ENCODE data around the gene EVI5.

Gene EVI5

DNA sequence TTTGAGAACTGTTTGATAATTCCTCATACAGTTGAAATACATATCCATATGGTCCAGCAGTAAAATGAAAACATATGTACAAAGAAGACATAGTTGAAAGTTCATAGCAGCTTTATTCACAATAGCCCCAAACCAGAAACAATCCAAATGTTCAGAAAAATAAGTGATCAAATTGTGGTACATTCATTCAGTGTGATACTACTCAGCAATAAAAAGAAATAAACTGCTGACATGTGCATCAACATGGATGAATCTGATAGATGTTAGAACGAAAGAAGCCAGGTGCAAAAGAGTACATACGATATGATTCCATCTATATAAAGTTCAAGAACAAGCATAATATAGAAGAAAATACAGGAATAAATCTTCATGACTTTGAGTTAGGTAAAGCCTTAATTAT is 77.2 kb downstream of the EVI5 start:
- Histone ChIP-seq H3K9ac (ENCODE audit: low read length) (no peak overlapping the region), H3K4me1 (ENCODE audit: control insufficient read depth, insufficient read depth, low read length) (peaks cover 6% of the 10 kb centered on the region), H3K36me3 (ENCODE audit: control insufficient read depth, insufficient read depth, low read length) (no peaks in the 10 kb centered on the region), H3K4me3 (ENCODE audit: low read length) (no peak overlapping the region), H3K9me3 (ENCODE audit: control insufficient read depth, low read length) (no peaks in the 10 kb centered on the region), H3K27me3 (ENCODE audit: control insufficient read depth, insufficient read depth, low read length) (no peaks in the 10 kb centered on the region)

DNA sequence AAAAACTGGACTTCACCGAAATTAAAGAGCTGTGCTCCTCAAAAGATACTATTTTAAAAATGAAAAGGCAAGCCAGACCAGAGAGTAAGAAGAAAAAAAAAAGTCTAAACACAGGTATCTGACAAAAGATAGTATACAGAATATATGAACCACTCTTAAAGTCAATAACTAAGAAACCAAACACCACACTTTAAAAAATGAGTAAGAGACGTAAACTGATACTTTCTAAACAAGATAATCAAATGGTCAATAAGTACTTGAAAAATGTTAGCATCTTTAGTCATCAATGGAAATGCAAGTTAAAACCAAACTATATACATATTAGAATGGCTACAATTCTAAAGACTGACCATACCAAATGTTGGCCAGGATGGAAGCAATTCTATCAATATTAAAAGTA is 77.6 kb downstream of the EVI5 start:
- H3K4me1 ChIP-seq (ENCODE audit: control insufficient read depth, insufficient read depth, low read length) = peaks cover 6% of the 10 kb centered on the region
- H3K9ac ChIP-seq (ENCODE audit: low read length) = no peak overlapping the region
- no peaks in the 10 kb centered on the region for H3K27me3 ChIP-seq (ENCODE audit: control insufficient read depth, insufficient read depth, low read length)
- H3K4me3 ChIP-seq (ENCODE audit: low read length) = no peak overlapping the region
- no peaks in the 10 kb centered on the region for H3K36me3 ChIP-seq (ENCODE audit: control insufficient read depth, insufficient read depth, low read length)
- H3K9me3 ChIP-seq (ENCODE audit: control insufficient read depth, low read length) = no peaks in the 10 kb centered on the region

DNA sequence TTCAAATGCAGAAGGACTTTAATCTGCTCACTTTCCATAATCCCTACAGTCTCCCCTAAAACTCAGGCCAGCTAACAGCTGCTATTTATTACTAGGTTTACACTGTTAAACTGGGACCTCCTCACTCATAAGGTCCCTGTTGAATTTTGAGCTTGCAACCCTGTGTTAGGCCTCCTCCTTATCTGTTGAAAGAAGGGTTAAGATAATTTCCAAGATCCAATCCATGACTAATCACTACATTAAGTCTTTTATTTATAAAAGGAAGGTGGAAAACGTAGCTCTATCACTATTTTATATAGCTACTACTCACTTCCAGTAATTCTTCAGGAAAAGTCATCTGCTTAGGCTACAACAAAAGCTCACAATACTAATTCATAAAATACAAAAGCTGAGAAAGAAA is 79.5 kb downstream of the EVI5 start:
- H3K4me3 ChIP-seq (ENCODE audit: low read length) = no peak overlapping the region
- H3K36me3 ChIP-seq (ENCODE audit: control insufficient read depth, insufficient read depth, low read length) = no peaks in the 10 kb centered on the region
- H3K4me1 ChIP-seq (ENCODE audit: control insufficient read depth, insufficient read depth, low read length) = peaks cover 6% of the 10 kb centered on the region
- no peaks in the 10 kb centered on the region for H3K27me3 ChIP-seq (ENCODE audit: control insufficient read depth, insufficient read depth, low read length)
- H3K9ac ChIP-seq (ENCODE audit: low read length) = no peak overlapping the region
- H3K9me3 ChIP-seq (ENCODE audit: control insufficient read depth, low read length) = no peaks in the 10 kb centered on the region

DNA sequence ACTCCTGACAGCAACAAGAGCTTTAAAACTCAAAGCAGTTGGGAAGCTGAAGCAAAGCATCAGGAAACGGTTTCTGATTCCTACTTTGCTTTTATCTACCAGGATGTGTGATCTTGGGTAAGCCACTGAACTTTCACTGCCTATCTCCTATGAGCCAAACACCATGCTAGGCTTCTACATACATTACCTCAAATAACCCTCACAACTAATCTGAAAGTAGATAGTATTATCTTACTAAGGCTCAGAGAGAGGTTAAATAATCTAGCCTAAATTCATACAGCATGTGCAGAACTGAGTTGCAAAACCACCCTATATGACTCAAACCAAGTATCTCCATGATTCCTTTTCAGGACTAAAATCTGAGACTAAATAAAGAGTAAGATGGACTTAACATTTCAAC is 83.8 kb downstream of the EVI5 start:
- H3K4me3 ChIP-seq (ENCODE audit: low read length) = no peak overlapping the region
- no peaks in the 10 kb centered on the region for H3K27me3 ChIP-seq (ENCODE audit: control insufficient read depth, insufficient read depth, low read length)
- no peaks in the 10 kb centered on the region for H3K9me3 ChIP-seq (ENCODE audit: control insufficient read depth, low read length)
- H3K9ac ChIP-seq (ENCODE audit: low read length) = no peak overlapping the region
- no peaks in the 10 kb centered on the region for H3K4me1 ChIP-seq (ENCODE audit: control insufficient read depth, insufficient read depth, low read length)
- no peaks in the 10 kb centered on the region for H3K36me3 ChIP-seq (ENCODE audit: control insufficient read depth, insufficient read depth, low read length)

DNA sequence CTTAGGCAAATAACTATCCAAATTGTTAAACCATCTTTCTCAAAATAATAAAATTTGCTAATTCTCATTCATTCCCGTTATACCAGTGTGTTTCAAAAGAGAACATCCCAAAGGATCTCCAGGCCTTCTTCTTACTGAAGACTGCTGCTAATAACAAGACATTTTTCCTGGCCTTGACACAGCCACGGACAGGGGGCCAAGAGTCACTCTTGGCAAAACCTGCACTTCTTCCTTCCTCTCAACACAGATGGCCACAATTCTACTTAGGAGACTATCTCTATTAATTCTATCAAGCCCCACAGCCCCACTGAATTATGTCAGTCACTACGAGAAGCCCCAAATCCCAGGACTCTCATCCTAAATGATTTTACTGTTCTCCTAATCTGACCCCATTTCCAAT is 86.0 kb downstream of the EVI5 start:
- Histone ChIP-seq H3K27me3 (ENCODE audit: control insufficient read depth, insufficient read depth, low read length) (no peaks in the 10 kb centered on the region), H3K4me3 (ENCODE audit: low read length) (no peak overlapping the region), H3K9me3 (ENCODE audit: control insufficient read depth, low read length) (no peaks in the 10 kb centered on the region), H3K36me3 (ENCODE audit: control insufficient read depth, insufficient read depth, low read length) (no peaks in the 10 kb centered on the region), H3K4me1 (ENCODE audit: control insufficient read depth, insufficient read depth, low read length) (no peaks in the 10 kb centered on the region), H3K9ac (ENCODE audit: low read length) (no peak overlapping the region)

DNA sequence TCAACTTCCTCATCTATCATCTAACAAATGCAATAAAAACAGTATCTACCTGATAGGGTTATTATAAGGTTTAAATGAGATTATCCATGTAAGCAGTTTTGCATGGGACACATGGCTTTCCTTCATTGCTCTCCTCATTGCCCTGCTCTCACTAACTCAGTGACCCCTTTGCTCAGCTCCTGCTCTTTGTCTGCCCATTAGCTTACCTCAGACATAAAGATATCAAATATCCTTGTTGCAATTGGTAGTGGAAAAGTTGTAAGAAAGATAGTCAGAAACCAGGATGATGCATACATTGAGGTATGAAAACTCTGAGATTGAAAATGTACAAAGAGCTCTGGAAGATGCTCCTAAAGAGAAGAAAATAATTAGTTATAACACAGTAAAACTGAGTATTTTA is 89.8 kb downstream of the EVI5 start:
- Histone ChIP-seq H3K36me3 (ENCODE audit: control insufficient read depth, insufficient read depth, low read length) (no peaks in the 10 kb centered on the region), H3K9me3 (ENCODE audit: control insufficient read depth, low read length) (no peaks in the 10 kb centered on the region), H3K27me3 (ENCODE audit: control insufficient read depth, insufficient read depth, low read length) (no peaks in the 10 kb centered on the region), H3K4me3 (ENCODE audit: low read length) (no peak overlapping the region), H3K4me1 (ENCODE audit: control insufficient read depth, insufficient read depth, low read length) (no peaks in the 10 kb centered on the region), H3K9ac (ENCODE audit: low read length) (no peak overlapping the region)

DNA sequence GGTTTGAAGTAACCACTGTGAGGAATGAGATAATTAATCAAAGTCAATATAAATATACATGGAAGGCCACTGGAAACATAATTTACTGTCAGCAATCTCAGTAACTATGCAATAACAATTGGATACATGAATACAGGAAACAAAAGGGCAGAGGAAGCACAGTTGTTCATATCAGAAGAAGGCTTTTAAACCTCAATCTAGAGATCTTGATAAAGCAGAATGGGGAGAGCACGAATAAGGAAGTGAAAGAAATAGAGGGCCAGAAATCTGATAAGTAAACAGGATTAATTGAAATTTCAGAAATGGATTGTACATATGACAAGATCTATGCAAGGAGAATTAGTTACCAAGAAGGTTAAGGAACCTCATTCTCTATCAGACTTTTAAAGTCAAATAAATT is 93.0 kb downstream of the EVI5 start:
- no peak overlapping the region for H3K9ac ChIP-seq (ENCODE audit: low read length)
- no peaks in the 10 kb centered on the region for H3K9me3 ChIP-seq (ENCODE audit: control insufficient read depth, low read length)
- no peaks in the 10 kb centered on the region for H3K27me3 ChIP-seq (ENCODE audit: control insufficient read depth, insufficient read depth, low read length)
- H3K4me3 ChIP-seq (ENCODE audit: low read length) = no peak overlapping the region
- no peaks in the 10 kb centered on the region for H3K36me3 ChIP-seq (ENCODE audit: control insufficient read depth, insufficient read depth, low read length)
- H3K4me1 ChIP-seq (ENCODE audit: control insufficient read depth, insufficient read depth, low read length) = no peaks in the 10 kb centered on the region

DNA sequence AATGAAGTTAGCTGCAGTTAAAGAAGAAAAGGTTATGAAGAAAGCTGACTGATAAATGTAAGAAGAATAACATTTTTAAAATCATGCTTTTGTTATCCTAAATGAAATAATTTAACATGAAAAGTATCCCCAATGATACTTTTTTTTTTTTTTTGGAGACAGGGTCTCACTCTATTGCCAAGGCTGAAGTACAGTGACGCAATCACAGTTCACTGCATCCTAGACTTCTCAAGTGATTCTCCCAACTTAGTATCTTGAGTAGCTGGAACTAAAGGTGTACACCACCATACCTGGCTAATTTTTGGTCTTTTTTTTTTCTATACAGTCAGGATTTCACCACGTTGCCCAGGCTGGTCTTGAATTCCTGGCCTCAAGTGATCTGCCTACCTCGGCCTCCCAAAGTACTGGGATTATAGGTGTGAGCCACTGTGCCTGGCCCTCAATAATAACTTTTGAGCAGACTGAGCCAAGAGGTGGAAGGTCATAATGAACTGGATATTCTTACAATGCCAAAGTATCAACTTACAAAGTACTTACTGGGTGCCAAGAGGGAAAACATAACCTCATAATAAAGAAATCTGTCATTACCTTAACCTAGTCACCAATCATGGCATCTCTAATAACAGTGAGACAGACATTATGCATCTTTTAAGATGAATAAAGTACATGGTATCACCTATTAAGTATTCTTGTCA is 94.5 kb downstream of the EVI5 start:
- no peaks in the 10 kb centered on the region for H3K4me1 ChIP-seq (ENCODE audit: control insufficient read depth, insufficient read depth, low read length)
- H3K9ac ChIP-seq (ENCODE audit: low read length) = no peak overlapping the region
- no peak overlapping the region for H3K4me3 ChIP-seq (ENCODE audit: low read length)
- H3K36me3 ChIP-seq (ENCODE audit: control insufficient read depth, insufficient read depth, low read length) = no peaks in the 10 kb centered on the region
- H3K9me3 ChIP-seq (ENCODE audit: control insufficient read depth, low read length) = no peaks in the 10 kb centered on the region
- no peaks in the 10 kb centered on the region for H3K27me3 ChIP-seq (ENCODE audit: control insufficient read depth, insufficient read depth, low read length)

DNA sequence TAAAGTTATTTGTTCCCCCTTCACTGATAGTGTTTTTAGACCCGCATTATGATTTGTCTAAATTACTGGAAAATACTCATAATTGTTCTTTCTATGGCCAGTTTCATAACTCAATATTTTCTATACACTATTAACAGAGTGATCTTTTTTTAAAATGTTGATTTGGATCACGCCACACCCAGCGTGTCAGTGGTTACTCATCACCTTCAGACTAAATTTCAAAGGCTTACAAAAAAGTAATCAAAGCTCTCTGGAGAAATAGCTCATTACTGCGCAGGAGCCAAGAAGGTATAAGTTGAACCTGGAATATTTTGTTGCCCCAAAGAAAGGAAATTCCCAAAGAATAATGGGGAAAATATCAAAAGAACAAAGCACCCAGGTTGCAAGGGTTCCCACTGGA is 104.9 kb downstream of the EVI5 start:
- Histone ChIP-seq H3K9ac (ENCODE audit: low read length) (no peak overlapping the region), H3K36me3 (ENCODE audit: control insufficient read depth, insufficient read depth, low read length) (no peaks in the 10 kb centered on the region), H3K4me3 (ENCODE audit: low read length) (no peak overlapping the region), H3K4me1 (ENCODE audit: control insufficient read depth, insufficient read depth, low read length) (no peaks in the 10 kb centered on the region), H3K27me3 (ENCODE audit: control insufficient read depth, insufficient read depth, low read length) (no peaks in the 10 kb centered on the region), H3K9me3 (ENCODE audit: control insufficient read depth, low read length) (no peaks in the 10 kb centered on the region)

DNA sequence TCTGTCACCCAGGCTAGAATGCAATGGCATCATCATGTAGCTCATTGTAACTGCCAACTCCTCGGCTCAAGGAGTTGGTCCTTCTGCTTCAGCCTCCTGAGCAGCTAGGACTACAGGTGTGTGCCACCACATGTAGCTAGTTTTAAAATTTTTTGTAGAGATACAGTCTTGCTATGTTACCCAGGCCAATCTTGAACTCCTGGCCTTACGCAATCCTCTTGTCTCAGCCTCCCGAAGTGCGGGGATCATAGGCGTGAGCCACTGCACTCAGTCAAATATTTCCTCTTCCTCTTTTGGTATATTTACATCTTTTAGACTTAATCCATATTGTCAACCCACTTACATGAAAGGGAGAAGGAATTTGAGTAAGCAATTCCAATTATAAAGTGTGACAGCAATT is 121.1 kb downstream of the EVI5 start:
- H3K4me3 ChIP-seq (ENCODE audit: low read length) = no peak overlapping the region
- H3K27me3 ChIP-seq (ENCODE audit: control insufficient read depth, insufficient read depth, low read length) = no peaks in the 10 kb centered on the region

DNA sequence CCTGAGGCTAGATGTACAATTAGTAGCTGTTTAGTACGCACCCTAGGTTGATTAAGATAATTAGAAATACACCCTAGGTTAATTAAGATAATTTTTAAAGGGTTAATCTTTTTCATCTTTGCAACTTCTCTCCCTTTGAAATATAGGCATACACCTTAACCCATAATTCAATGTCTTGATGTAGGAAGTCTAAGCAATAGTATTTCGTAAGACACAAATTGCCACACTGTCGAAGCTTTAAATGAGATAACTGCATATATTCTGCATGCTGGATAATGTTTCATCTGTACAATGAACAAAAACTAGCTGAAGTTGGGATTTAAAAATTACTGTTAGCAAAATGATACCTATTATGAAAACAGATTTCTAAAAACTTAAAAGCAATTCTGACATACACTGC is 122.9 kb downstream of the EVI5 start:
- Histone ChIP-seq H3K9me3 (ENCODE audit: control insufficient read depth, low read length) (no peaks in the 10 kb centered on the region), H3K36me3 (ENCODE audit: control insufficient read depth, insufficient read depth, low read length) (no peaks in the 10 kb centered on the region), H3K27me3 (ENCODE audit: control insufficient read depth, insufficient read depth, low read length) (no peaks in the 10 kb centered on the region), H3K9ac (ENCODE audit: low read length) (no peak overlapping the region), H3K4me3 (ENCODE audit: low read length) (no peak overlapping the region), H3K4me1 (ENCODE audit: control insufficient read depth, insufficient read depth, low read length) (no peaks in the 10 kb centered on the region)

More for the DNA sequence above, 121.1 kb downstream of the EVI5 start:
- H3K9me3 ChIP-seq (ENCODE audit: control insufficient read depth, low read length) = no peaks in the 10 kb centered on the region
- no peaks in the 10 kb centered on the region for H3K36me3 ChIP-seq (ENCODE audit: control insufficient read depth, insufficient read depth, low read length)
- no peak overlapping the region for H3K9ac ChIP-seq (ENCODE audit: low read length)
- no peaks in the 10 kb centered on the region for H3K4me1 ChIP-seq (ENCODE audit: control insufficient read depth, insufficient read depth, low read length)

DNA sequence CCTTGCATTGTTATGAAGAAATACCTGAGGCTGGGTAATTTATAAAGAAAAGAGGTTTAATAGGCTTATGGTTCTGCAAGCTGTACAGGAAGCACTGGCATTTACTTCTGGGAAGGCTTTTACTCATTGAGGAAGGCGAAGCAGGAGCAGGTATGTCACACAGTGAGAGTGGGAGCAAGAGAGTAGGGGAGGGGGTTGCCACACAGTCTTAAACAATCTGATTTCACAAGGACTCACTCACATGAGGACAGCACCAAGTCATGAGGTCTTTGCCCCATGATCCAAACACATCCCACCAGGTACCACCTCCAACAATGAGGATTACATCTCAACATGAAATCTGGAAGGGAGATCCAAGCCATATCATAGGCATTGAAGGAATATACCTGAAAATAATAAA is 127.2 kb downstream of the EVI5 start:
- Histone ChIP-seq H3K9me3 (ENCODE audit: control insufficient read depth, low read length) (peaks cover 5% of the 10 kb centered on the region), H3K4me1 (ENCODE audit: control insufficient read depth, insufficient read depth, low read length) (no peaks in the 10 kb centered on the region), H3K4me3 (ENCODE audit: low read length) (no peak overlapping the region), H3K36me3 (ENCODE audit: control insufficient read depth, insufficient read depth, low read length) (peaks cover 10% of the 10 kb centered on the region), H3K9ac (ENCODE audit: low read length) (no peak overlapping the region), H3K27me3 (ENCODE audit: control insufficient read depth, insufficient read depth, low read length) (no peaks in the 10 kb centered on the region)

DNA sequence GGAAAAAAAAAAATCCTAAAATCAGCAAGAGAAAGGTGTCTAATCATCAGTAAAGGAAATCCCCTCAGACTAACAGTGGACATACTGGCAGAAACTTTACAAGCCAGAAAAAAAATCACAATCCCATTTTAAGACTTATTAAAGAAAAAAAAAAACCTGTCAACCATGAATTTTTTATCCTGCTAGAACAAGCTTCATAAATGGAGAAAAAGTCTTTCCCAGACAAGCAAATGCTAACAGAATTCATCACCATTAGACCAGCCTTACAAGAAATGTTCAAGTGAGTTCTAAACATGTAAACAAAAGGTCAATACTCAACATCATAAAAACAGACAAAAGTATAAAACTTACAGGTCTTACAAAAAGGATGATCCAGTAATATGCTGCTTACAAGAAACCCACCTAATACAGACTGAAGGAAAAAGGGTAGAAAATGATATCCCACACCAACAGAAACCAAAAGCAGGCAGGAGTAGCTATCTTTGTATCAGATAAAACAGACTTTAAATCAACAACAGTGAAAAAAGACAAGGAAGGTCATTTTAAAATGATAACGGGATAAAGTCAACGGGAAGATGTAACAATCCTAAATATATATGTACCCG is 129.6 kb downstream of the EVI5 start:
- no peak overlapping the region for H3K4me3 ChIP-seq (ENCODE audit: low read length)
- H3K36me3 ChIP-seq (ENCODE audit: control insufficient read depth, insufficient read depth, low read length) = peaks cover 13% of the 10 kb centered on the region
- no peaks in the 10 kb centered on the region for H3K4me1 ChIP-seq (ENCODE audit: control insufficient read depth, insufficient read depth, low read length)
- H3K9ac ChIP-seq (ENCODE audit: low read length) = no peak overlapping the region
- no peaks in the 10 kb centered on the region for H3K27me3 ChIP-seq (ENCODE audit: control insufficient read depth, insufficient read depth, low read length)
- H3K9me3 ChIP-seq (ENCODE audit: control insufficient read depth, low read length) = peaks cover 5% of the 10 kb centered on the region

Data from mucosa of stomach (tissue), 1 donor.